ENCODE measurements around the gene SCN8A. TPM values are rescaled to one million over a fixed set of nuclear protein-coding genes. Genes with fewer than 3 reads are reported as not detected.
A peak's percentile ranks its signal among the peaks of the same experiment; 100 is the strongest.

SCN8A gene
- total RNA-seq = 1.4 TPM
- polyA plus RNA-seq (ENCODE audit: insufficient read depth, low read depth, low replicate concordance) = 0.34 TPM
- long read RNA-seq, donor 1 = 0 reads
- long read RNA-seq, donor 2 = 0 reads
- long read RNA-seq, donor 3 = 0 reads
- long read RNA-seq, donor 4 = 0 reads
- long read RNA-seq, donor 5 = 0 reads
- long read RNA-seq, donor 6 = 0 reads
- long read RNA-seq, donor 7, partial matches to known transcripts = 0 of 1 reads
- long read RNA-seq, donor 7, other reads (novel, unspliced or antisense) = 1 of 1 reads
- long read RNA-seq, donor 8 = 0 reads
- long read RNA-seq, donor 9 = 0 reads
- long read RNA-seq, donor 10 = 0 reads

DNA sequence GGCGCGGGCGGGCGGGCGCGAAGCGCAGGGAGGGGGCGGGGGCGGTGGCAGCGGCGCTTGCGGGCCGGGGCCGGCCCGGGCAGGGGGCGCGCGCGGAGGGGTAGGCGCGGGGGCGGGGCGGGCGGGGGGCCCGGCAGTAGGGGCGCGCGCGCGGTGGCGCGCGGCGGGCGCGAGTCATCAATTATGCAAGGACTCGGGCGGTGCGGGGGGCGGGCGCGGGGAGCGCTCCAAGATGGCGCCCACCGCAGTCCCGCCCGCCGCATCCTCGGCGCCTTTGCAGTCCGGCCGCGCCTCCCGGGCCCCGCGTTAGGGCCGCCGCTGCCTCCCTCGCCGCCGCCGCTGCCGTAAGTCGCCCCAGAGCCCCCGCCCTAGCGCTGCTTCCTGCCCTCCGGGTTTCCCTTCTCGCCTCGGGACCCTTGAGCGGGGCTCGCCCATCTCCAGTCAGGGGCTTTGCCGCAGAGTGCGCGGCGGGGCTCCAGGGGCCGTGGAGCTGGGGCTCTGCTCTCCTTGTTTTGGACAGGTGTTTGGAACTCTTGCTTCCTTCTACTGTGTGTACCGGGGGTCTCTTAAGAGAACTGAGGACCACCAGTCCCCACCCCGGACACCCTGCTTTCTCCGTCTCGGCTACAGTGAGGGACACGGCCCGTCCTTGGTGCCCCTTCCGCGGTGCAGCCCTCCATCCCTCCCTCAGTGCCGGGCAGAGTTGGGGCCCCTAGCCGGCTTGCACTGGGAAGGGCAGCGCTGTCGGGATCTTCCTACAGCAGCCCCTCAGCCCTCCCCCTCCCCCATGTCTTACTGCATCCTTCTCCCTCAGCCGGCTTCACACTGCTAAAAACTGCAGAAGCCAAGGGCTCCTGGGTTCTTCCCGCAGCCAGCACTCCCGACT is at the start of gene SCN8A:
Gene SCN8A, plus strand, starts transcription at position 218 of the 886 bp plus-strand sequence. CDS start 71,585 bp downstream, outside the sequence.
- H3K9me3 ChIP-seq (ENCODE audit: control insufficient read depth in 2 of 3, insufficient read depth in 1 of 3, low read length in 3 of 3) = no peaks in the 10 kb centered on the region
- H3K9ac ChIP-seq (ENCODE audit: low read length in 3 of 3) = no peak within 1 kb of the TSS
- no peaks in the 10 kb centered on the region for H3K27me3 ChIP-seq (ENCODE audit: control insufficient read depth, insufficient read depth, low read length)
- H3K36me3 ChIP-seq (ENCODE audit: control insufficient read depth in 2 of 3, insufficient read depth in 3 of 3, low read length in 3 of 3) = no peaks in the 10 kb centered on the region
- DNase-seq = peak; percentile 67 to 81 (median 74)
- no peak for FAIRE-seq
- no peak within 1 kb of the TSS for H3K27ac ChIP-seq (ENCODE audit: low read depth in 2 of 2, low read length in 2 of 2)
- TF ChIP-seq, protein P1, sequence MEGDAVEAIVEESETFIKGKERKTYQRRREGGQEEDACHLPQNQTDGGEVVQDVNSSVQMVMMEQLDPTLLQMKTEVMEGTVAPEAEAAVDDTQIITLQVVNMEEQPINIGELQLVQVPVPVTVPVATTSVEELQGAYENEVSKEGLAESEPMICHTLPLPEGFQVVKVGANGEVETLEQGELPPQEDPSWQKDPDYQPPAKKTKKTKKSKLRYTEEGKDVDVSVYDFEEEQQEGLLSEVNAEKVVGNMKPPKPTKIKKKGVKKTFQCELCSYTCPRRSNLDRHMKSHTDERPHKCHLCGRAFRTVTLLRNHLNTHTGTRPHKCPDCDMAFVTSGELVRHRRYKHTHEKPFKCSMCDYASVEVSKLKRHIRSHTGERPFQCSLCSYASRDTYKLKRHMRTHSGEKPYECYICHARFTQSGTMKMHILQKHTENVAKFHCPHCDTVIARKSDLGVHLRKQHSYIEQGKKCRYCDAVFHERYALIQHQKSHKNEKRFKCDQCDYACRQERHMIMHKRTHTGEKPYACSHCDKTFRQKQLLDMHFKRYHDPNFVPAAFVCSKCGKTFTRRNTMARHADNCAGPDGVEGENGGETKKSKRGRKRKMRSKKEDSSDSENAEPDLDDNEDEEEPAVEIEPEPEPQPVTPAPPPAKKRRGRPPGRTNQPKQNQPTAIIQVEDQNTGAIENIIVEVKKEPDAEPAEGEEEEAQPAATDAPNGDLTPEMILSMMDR (IDR thresholded peaks at IDR 0.05; ENCODE audit: borderline replicate concordance, extremely low read depth, insufficient read depth) = no peak
- intact Hi-C loops (cut with DNase I) = no loop called here
- peak within 1 kb of the TSS; percentile 18 to 67 (median 52) for H3K4me3 ChIP-seq (ENCODE audit: low read length in 3 of 3)
- no peaks in the 10 kb centered on the region for H3K4me1 ChIP-seq (ENCODE audit: control insufficient read depth in 2 of 3, insufficient read depth in 2 of 3, low read depth in 1 of 3, low read length in 3 of 3)

- intact Hi-C loops (cut with DNase I) = no loop called here
- no peak overlapping the region for H3K4me3 ChIP-seq (ENCODE audit: low read length in 3 of 3)
- H3K27me3 ChIP-seq (ENCODE audit: control insufficient read depth, insufficient read depth, low read length) = no peaks in the 10 kb centered on the region
- H3K9ac ChIP-seq (ENCODE audit: low read length in 3 of 3) = no peak overlapping the region
- H3K4me1 ChIP-seq (ENCODE audit: control insufficient read depth in 2 of 3, insufficient read depth in 2 of 3, low read depth in 1 of 3, low read length in 3 of 3) = no peaks in the 10 kb centered on the region
- H3K27ac ChIP-seq (ENCODE audit: low read depth in 2 of 2, low read length in 2 of 2) = no peak overlapping the region
- DNase-seq (no peak), FAIRE-seq (no peak)
- TF ChIP-seq, protein P1 (IDR thresholded peaks at IDR 0.05; ENCODE audit: borderline replicate concordance, extremely low read depth, insufficient read depth) = no peak
- H3K9me3 ChIP-seq (ENCODE audit: control insufficient read depth in 2 of 3, insufficient read depth in 1 of 3, low read length in 3 of 3) = no peaks in the 10 kb centered on the region
- no peaks in the 10 kb centered on the region for H3K36me3 ChIP-seq (ENCODE audit: control insufficient read depth in 2 of 3, insufficient read depth in 3 of 3, low read length in 3 of 3)
Measured at GRCh38 chr12:51546097-51546496, 44.9 kb upstream of the SCN8A start.

- H3K27me3 ChIP-seq (ENCODE audit: control insufficient read depth, insufficient read depth, low read length) = no peaks in the 10 kb centered on the region
- FAIRE-seq (no peak), DNase-seq (no peak)
- TF ChIP-seq, protein P1 (IDR thresholded peaks at IDR 0.05; ENCODE audit: borderline replicate concordance, extremely low read depth, insufficient read depth) = no peak
- H3K9me3 ChIP-seq (ENCODE audit: control insufficient read depth in 2 of 3, insufficient read depth in 1 of 3, low read length in 3 of 3) = no peaks in the 10 kb centered on the region
- H3K27ac ChIP-seq (ENCODE audit: low read depth in 2 of 2, low read length in 2 of 2) = no peak overlapping the region
- no peaks in the 10 kb centered on the region for H3K36me3 ChIP-seq (ENCODE audit: control insufficient read depth in 2 of 3, insufficient read depth in 3 of 3, low read length in 3 of 3)
- H3K9ac ChIP-seq (ENCODE audit: low read length in 3 of 3) = no peak overlapping the region
- H3K4me1 ChIP-seq (ENCODE audit: control insufficient read depth in 2 of 3, insufficient read depth in 2 of 3, low read depth in 1 of 3, low read length in 3 of 3) = no peaks in the 10 kb centered on the region
- intact Hi-C loops (cut with DNase I) = no loop called here
- no peak overlapping the region for H3K4me3 ChIP-seq (ENCODE audit: low read length in 3 of 3)
Measured at GRCh38 chr12:51547606-51548005, 43.4 kb upstream of the SCN8A start.
